ENCODE measurements around the gene MAST2. TPM values are rescaled to one million over a fixed set of nuclear protein-coding genes. Genes with fewer than 3 reads are reported as not detected.

Gene MAST2
- total RNA-seq, 4 donors from 2014 or later = 44.9 to 78.3 (median 68.5) TPM

DNA sequence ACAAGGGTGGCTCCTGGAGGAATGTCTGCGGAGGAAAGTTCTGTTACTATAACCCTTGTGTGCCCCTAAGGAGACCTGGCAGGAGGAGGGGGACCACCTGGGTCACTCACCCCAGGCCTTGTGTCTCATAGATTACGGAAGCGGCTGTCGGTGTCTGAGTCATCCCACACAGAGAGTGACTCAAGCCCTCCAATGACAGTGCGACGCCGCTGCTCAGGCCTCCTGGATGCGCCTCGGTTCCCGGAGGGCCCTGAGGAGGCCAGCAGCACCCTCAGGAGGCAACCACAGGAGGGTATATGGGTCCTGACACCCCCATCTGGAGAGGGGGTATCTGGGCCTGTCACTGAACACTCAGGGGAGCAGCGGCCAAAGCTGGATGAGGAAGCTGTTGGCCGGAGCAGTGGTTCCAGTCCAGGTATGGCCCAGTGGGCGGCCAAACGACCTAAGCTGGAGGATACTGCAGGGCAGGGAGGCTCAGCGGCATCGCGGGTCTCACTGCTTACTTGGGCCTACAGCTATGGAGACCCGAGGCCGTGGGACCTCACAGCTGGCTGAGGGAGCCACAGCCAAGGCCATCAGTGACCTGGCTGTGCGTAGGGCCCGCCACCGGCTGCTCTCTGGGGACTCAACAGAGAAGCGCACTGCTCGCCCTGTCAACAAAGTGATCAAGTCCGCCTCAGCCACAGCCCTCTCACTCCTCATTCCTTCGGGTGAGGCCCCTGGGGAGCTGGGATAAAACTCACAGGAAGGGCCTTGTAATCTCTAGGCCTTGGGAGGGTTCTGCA lies 227.7 kb downstream of the MAST2 start:
- no peak overlapping the region for H3K27ac ChIP-seq (replicated peaks in 1 of 4)
- intact Hi-C loops (cut with DNase I) = no loop called here

DNA sequence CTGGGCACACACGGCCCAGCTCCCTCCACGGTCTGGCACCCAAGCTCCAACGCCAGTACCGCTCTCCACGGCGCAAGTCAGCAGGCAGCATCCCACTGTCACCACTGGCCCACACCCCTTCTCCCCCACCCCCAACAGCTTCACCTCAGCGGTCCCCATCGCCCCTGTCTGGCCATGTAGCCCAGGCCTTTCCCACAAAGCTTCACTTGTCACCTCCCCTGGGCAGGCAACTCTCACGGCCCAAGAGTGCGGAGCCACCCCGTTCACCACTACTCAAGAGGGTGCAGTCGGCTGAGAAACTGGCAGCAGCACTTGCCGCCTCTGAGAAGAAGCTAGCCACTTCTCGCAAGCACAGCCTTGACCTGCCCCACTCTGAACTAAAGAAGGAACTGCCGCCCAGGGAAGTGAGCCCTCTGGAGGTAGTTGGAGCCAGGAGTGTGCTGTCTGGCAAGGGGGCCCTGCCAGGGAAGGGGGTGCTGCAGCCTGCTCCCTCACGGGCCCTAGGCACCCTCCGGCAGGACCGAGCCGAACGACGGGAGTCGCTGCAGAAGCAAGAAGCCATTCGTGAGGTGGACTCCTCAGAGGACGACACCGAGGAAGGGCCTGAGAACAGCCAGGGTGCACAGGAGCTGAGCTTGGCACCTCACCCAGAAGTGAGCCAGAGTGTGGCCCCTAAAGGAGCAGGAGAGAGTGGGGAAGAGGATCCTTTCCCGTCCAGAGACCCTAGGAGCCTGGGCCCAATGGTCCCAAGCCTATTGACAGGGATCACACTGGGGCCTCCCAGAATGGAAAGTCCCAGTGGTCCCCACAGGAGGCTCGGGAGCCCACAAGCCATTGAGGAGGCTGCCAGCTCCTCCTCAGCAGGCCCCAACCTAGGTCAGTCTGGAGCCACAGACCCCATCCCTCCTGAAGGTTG lies 231.4 kb downstream of the MAST2 start:
- TF ChIP-seq, protein P1, sequence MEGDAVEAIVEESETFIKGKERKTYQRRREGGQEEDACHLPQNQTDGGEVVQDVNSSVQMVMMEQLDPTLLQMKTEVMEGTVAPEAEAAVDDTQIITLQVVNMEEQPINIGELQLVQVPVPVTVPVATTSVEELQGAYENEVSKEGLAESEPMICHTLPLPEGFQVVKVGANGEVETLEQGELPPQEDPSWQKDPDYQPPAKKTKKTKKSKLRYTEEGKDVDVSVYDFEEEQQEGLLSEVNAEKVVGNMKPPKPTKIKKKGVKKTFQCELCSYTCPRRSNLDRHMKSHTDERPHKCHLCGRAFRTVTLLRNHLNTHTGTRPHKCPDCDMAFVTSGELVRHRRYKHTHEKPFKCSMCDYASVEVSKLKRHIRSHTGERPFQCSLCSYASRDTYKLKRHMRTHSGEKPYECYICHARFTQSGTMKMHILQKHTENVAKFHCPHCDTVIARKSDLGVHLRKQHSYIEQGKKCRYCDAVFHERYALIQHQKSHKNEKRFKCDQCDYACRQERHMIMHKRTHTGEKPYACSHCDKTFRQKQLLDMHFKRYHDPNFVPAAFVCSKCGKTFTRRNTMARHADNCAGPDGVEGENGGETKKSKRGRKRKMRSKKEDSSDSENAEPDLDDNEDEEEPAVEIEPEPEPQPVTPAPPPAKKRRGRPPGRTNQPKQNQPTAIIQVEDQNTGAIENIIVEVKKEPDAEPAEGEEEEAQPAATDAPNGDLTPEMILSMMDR (IDR thresholded peaks at IDR 0.05) = no peak
- TF ChIP-seq POLR2A (IDR thresholded peaks at IDR 0.05; ENCODE audit: low read depth) (no peak), POLR2AphosphoS5 (IDR thresholded peaks at IDR 0.05) (no peak), EP300 (IDR thresholded peaks at IDR 0.05) (no peak)
- WGBS = 88% methylated on average over 20 of the region's 27 CpGs

More for the DNA sequence above, 227.7 kb downstream of the MAST2 start:
- H3K4me3 ChIP-seq = no peak overlapping the region
- no peak for TF ChIP-seq POLR2AphosphoS5 (IDR thresholded peaks at IDR 0.05)
- no peak for TF ChIP-seq POLR2A (IDR thresholded peaks at IDR 0.05; ENCODE audit: low read depth)
- TF ChIP-seq, protein P1 (IDR thresholded peaks at IDR 0.05) = no peak
- TF ChIP-seq EP300 (IDR thresholded peaks at IDR 0.05) = no peak
- H3K36me3 ChIP-seq = peaks cover 20 to 83% (median 71%) of the 10 kb centered on the region in 4 donors
- no peaks in the 10 kb centered on the region for H3K9me3 ChIP-seq
- H3K27me3 ChIP-seq = no peaks in the 10 kb centered on the region
- DNase-seq (ENCODE audit: extremely low spot score) = no peak
- WGBS = 95% methylated on average over 17 of the region's 26 CpGs
- H3K4me1 ChIP-seq = peaks cover 0 to 17% (median 8%) of the 10 kb centered on the region in 4 donors

DNA sequence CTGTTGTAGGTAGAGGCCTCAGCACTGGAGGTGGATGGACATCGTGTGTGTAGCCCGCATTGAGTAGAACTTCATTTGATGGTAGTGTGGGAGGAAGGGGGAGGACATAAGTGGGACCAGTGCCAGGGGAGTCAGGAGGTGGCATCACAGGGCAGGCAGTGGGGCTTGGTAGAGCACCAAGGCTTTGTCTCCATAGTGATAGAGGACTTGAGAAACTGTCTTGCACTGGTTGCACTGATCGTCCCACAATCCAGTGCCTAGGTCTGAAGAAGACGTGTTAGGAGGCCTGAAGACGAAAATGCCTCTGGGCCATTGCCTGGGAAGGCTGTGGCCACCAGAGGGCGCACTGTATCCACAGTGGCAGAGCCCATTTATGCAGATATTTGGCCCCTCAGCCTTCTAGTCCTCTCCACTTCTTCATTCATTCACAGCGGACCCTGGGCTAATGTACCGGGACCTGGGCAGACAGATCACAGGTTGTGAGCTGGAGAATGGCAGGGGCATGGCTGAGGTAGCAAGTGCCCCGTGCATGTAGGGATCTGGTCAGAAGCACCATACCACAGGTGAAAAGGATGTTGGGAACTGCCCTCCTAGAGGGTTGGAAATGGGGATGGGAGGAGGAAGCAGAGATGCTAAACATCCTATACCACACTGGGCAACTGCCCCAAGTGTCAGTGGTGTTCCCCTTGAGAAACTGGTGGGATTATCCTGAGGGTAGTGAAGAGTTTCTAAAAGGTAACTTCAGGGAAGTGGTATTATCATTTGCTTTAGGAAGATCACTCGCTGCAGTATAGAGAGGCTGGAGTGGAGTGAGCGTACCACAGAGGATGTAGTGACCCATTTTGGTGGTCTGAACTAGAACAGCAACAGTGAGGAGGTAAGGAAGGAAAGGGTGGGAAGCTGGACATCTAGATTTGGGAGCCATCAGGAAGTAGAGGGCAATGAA lies 233.8 kb downstream of the MAST2 start:
- Histone ChIP-seq H3K27ac (replicated peaks in 1 of 4) (peak overlapping the region in 3 of 4 donors; percentile 3 to 45 (median 11)), H3K4me1 (peaks cover 31 to 45% (median 38%) of the 10 kb centered on the region in 4 donors), H3K36me3 (peaks cover 0 to 62% (median 32%) of the 10 kb centered on the region in 4 donors), H3K9me3 (no peaks in the 10 kb centered on the region), H3K27me3 (no peaks in the 10 kb centered on the region), H3K4me3 (no peak overlapping the region)
- TF ChIP-seq, protein P1 (IDR thresholded peaks at IDR 0.05) = peak; percentile 96 to 99 (median 98)
- TF ChIP-seq EP300 (IDR thresholded peaks at IDR 0.05) (no peak), POLR2AphosphoS5 (IDR thresholded peaks at IDR 0.05) (peak; percentile 48 to 66), POLR2A (IDR thresholded peaks at IDR 0.05; ENCODE audit: low read depth) (no peak)
- intact Hi-C loops (cut with DNase I) = loop anchor here (1.0 to 5.0 kb wide), 2 partner anchors 143 to 185 kb away; no protein-coding TSS in a partner anchor
- 27% methylated on average over 11 of the region's 11 CpGs for WGBS
- peak; percentile 96 for DNase-seq (ENCODE audit: extremely low spot score)

More for the DNA sequence above, 231.4 kb downstream of the MAST2 start:
- H3K36me3 ChIP-seq = peaks cover 15 to 66% (median 52%) of the 10 kb centered on the region in 4 donors
- H3K27me3 ChIP-seq = no peaks in the 10 kb centered on the region
- intact Hi-C loops (cut with DNase I) = loop anchor here (5.0 kb wide), 1 partner anchor 187 kb away; no protein-coding TSS in a partner anchor
- no peak overlapping the region for H3K4me3 ChIP-seq
- H3K9me3 ChIP-seq = no peaks in the 10 kb centered on the region
- no peak for DNase-seq (ENCODE audit: extremely low spot score)
- H3K27ac ChIP-seq (replicated peaks in 1 of 4) = peak overlapping the region in 1 of 4 donors; percentile 19
- peaks cover 19 to 24% (median 21%) of the 10 kb centered on the region in 4 donors for H3K4me1 ChIP-seq

DNA sequence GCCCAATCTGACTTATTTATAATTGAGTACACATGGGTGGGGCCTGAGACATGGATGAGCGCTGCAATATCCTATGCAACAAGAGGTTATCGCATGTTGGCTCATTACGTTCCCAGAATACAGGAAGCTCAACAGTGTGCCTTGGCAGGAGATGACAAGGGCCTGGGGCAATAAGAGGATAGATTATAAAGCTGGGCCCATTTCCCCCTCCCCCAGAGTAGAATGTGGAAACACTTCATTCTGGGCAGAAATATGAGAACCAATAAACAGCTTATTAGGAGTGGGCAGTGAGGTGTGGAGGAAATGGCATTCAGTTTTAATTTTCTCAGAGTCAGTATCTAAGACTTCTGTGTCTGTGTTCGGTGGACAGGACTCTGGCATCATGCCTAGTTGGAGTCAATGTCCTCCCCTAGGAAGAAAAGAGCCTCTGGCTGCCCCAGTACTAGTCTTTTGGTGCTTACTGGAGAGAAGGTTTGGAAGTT lies 236.2 kb downstream of the MAST2 start:
- H3K27me3 ChIP-seq = no peaks in the 10 kb centered on the region
- TF ChIP-seq EP300 (IDR thresholded peaks at IDR 0.05) = no peak
- peak; percentile 18 to 29 for TF ChIP-seq POLR2AphosphoS5 (IDR thresholded peaks at IDR 0.05)
- H3K36me3 ChIP-seq = peaks cover 0 to 64% (median 15%) of the 10 kb centered on the region in 4 donors
- no peak overlapping the region for H3K4me3 ChIP-seq
- peak; percentile 91 for DNase-seq (ENCODE audit: extremely low spot score)
- intact Hi-C loops (cut with DNase I) = loop anchor here (5.0 to 10.0 kb wide), 2 partner anchors 75 to 183 kb away; no protein-coding TSS in a partner anchor
- peaks cover 34 to 53% (median 44%) of the 10 kb centered on the region in 4 donors for H3K4me1 ChIP-seq
- WGBS = 35% methylated on average over 4 of the region's 4 CpGs
- no peak overlapping the region for H3K27ac ChIP-seq (replicated peaks in 1 of 4)
- H3K9me3 ChIP-seq = no peaks in the 10 kb centered on the region

Measured in esophagus muscularis mucosa (tissue), 4 donors.